Epithelial cell of esophagus (primary cell): ENCODE data around the gene CENPN.

ENCODE experiments used
- DNase-seq: peaks from one replicate; pipeline ENCODE4 v3.0.0; 2010; ENCODE audit warnings: low read depth
- H3K4me3 ChIP-seq: 2 replicates; pipeline ENCODE4 v1.5.1; 2011; ENCODE audit warnings: mild to moderate bottlenecking, low read length, control low read depth
- TF ChIP-seq, protein P1 (sequence below): IDR thresholded peaks from 2 replicates; pipeline ENCODE4 v1.5.1; 2011; ENCODE audit warnings: low read depth, mild to moderate bottlenecking, low read length, control low read depth, inconsistent platforms; ENCODE audit not compliant: insufficient read depth; ENCODE audit errors: missing control alignments

Gene CENPN

DNA sequence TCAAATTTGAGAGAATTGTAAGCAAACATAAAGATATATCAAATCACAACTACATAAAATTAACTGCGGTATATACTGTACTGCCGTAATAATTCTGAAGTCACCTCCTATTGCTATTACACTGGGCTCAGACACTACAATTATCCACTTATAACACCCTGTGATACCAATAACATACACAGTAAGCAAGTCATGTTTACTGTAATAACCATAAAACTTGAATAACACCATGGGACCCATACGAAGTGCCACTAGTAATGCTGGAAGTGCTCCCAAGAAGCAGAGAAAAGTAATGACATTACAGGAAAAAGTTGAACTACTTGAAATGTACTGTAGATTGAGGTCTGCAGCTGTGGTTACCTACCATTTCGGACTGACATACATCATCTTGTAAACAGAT, 24.4 kb upstream of the CENPN start:
- no peak for DNase-seq
- H3K4me3 ChIP-seq = no peak overlapping the region
- TF ChIP-seq, protein P1, sequence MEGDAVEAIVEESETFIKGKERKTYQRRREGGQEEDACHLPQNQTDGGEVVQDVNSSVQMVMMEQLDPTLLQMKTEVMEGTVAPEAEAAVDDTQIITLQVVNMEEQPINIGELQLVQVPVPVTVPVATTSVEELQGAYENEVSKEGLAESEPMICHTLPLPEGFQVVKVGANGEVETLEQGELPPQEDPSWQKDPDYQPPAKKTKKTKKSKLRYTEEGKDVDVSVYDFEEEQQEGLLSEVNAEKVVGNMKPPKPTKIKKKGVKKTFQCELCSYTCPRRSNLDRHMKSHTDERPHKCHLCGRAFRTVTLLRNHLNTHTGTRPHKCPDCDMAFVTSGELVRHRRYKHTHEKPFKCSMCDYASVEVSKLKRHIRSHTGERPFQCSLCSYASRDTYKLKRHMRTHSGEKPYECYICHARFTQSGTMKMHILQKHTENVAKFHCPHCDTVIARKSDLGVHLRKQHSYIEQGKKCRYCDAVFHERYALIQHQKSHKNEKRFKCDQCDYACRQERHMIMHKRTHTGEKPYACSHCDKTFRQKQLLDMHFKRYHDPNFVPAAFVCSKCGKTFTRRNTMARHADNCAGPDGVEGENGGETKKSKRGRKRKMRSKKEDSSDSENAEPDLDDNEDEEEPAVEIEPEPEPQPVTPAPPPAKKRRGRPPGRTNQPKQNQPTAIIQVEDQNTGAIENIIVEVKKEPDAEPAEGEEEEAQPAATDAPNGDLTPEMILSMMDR = no peak

- TF ChIP-seq, protein P1 = no peak
- H3K4me3 ChIP-seq = no peak overlapping the region
- no peak for DNase-seq
Observed at GRCh38 chr16:80984124-80984892, 22.7 kb upstream of the CENPN start.

- no peak overlapping the region for H3K4me3 ChIP-seq
- TF ChIP-seq, protein P1 = no peak
- DNase-seq = no peak
Observed at GRCh38 chr16:80985611-80986010, 21.4 kb upstream of the CENPN start.

DNA sequence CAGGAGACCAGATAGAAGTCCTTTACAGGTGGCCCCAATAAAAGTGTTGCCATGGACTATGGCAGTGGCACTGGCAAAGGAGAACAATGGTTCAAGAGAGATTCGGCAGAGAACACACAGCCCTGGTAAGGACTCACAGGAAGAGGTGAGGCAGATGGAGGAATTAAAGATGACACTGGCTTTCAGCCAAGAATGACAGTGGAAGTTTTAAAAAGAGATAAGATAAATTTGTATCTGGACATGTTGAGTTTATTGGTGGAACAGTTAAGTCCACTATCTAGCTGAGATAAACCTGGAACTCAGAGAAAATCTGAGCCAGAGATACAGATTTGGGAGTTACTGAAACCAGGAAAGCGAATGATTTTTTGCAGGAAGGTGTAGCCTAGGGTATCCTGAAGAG, 20.5 kb upstream of the CENPN start:
- TF ChIP-seq, protein P1 = no peak
- no peak for DNase-seq
- H3K4me3 ChIP-seq = no peak overlapping the region

DNA sequence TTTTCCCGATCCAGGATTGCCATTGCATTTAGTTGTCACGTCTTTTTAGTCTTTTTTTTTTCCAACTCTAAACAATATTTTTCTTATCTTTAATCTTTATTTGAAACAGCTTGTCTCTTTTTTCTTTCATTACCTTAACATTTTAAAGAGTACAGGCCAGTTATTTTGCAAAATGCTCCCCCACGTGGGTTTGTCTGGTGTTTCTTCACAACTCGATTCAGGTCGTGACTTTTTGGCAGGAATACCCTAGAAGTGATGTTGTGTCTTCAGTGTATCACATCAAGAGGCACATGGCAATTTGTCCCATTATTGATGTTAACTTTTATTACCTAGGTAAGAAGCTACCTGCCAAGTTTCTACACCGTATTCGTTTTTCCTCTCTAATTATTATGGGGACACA, 18.3 kb upstream of the CENPN start:
- DNase-seq = no peak
- H3K4me3 ChIP-seq = no peak overlapping the region
- TF ChIP-seq, protein P1 = no peak

DNA sequence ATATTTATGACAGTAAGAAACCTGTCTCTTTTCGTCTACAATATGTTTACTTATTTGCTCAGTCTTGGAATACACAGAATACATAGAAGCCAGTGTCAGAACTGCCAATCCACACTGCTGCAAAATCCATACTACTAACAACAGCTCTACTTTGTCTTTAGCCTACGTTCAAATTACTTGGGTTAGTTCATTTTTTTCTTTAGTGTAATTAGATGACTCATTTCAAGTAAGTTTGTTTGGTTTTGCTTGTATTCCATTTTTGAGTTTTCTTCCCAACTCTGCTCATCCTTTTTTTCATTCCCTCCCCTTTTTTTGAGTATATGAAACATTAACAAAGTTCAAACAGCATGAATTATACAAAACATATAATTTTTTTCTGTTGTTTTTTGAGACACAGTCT, 17.2 kb upstream of the CENPN start:
- TF ChIP-seq, protein P1 = no peak
- no peak overlapping the region for H3K4me3 ChIP-seq
- no peak for DNase-seq

GRCh38 chr16:80990577-80990976, 16.4 kb upstream of the CENPN start:
- no peak for DNase-seq
- H3K4me3 ChIP-seq = no peak overlapping the region
- TF ChIP-seq, protein P1 = no peak
